Breast epithelium (tissue), 3 donors: ENCODE data around the gene ABCC6.

Source experiments
- CTCF ChIP-seq, 3 donors: fragments of 450-650 bp; IDR thresholded peaks; one replicate each; pipeline ENCODE4 v1.5.1; 2016 to 2017; ENCODE audit warnings: antibody characterized with exemption in 3 of 3, mild to moderate bottlenecking in 3 of 3, moderate library complexity in 3 of 3
- POLR2A ChIP-seq: fragments of 450-650 bp; IDR thresholded peaks from one replicate; pipeline ENCODE4 v1.6.1; 2016; ENCODE audit warnings: antibody characterized with exemption, mild to moderate bottlenecking, moderate library complexity
- POLR2AphosphoS5 ChIP-seq, 3 donors: sonication (generic); formaldehyde crosslinking; IDR thresholded peaks; one replicate each; pipeline ENCODE4 v1.6.1; 2017; ENCODE audit warnings: antibody characterized with exemption in 3 of 3

GRCh38 chr16:16189842-16190241 lies 33.5 kb downstream of the ABCC6 start:
- TF ChIP-seq CTCF (IDR thresholded peaks at IDR 0.05) (no peak), POLR2AphosphoS5 (IDR thresholded peaks at IDR 0.05) (no peak), POLR2A (no peak)
